HCT116 (cell line): Measurements from ENCODE around the gene MINDY1. TPM values are rescaled to one million over a fixed set of nuclear protein-coding genes. Genes with fewer than 3 reads are reported as not detected.
A peak's percentile ranks its signal among the peaks of the same experiment; 100 is the strongest.

ENCODE experiments used
- ATAC-seq: fragments of 200-7000 bp; cut with Tn5 transposase; 2 replicates; pipeline ENCODE4 v1.9.1; 2020; ENCODE audit warnings: mild to moderate bottlenecking, moderate library complexity
- BruUV-seq: library from RNA; stranded (reverse); fragments of 400-500 nt; replicated peaks from 2 replicates; lab custom pipeline; 2021; lab: Mats Ljungman, UMichigan
- CTCF ChIA-PET: fragments of 300-600 bp; sonication (Branson Sonifier 250); formaldehyde crosslinking; loops from one replicate; lab custom pipeline; 2021; ENCODE audit warnings: antibody characterized with exemption; lab: Charles Lee
- POLR2A ChIA-PET: fragments of 300-600, 350-600 bp; sonication (Branson Sonifier 250); formaldehyde crosslinking; loops from one replicate; lab custom pipeline; 2021; ENCODE audit warnings: antibody characterized with exemption; lab: Charles Lee
- RAD21 ChIA-PET, 2 experiments: fragments of 300-600 bp; sonication (Branson Sonifier 250); formaldehyde crosslinking; loops; one replicate each; lab custom pipeline; 2023; ENCODE audit warnings: low total read pairs in 2 of 2; ENCODE audit not compliant: uncharacterized antibody in 2 of 2, unreplicated experiment in 2 of 2, low non-redundant PET in 1 of 2; lab: Charles Lee
- DNase-seq: peaks from one replicate; pipeline ENCODE4 v3.0.0-alpha.2; 2010; ENCODE audit warnings: low read depth, low spot score
- H2AFZ ChIP-seq: fragments of 200-600 bp; shearing (Covaris generic), sonication (generic); 2 replicates; pipeline ENCODE4 v1.6.1; 2017; ENCODE audit warnings: low read depth, mixed run types, mixed read lengths, antibody characterized with exemption, low read length; ENCODE audit not compliant: poor library complexity, severe bottlenecking
- H3K27ac ChIP-seq: 2 replicates; pipeline ENCODE4 v1.5.1; 2012; ENCODE audit warnings: low read depth, low read length
- H3K27me3 ChIP-seq: fragments of 200-600 bp; sonication (generic); 2 replicates; pipeline ENCODE4 v1.6.1; 2016; ENCODE audit warnings: mixed run types, low read length, mixed read lengths; ENCODE audit not compliant: insufficient read depth
- H3K36me3 ChIP-seq, 2 experiments: fragments of 200-500 bp in 1 of 2; fragments of 200-600 bp in 1 of 2; sonication (Bioruptor generic) in 1 of 2; sonication (generic) in 1 of 2; 2 replicates each; pipeline versions ENCODE4 v1.5.1 to v1.6.1; 2014 to 2016; ENCODE audit warnings: low read length in 2 of 2, inconsistent platforms in 1 of 2, mixed read lengths in 1 of 2, mixed run types in 1 of 2; ENCODE audit not compliant: insufficient read depth in 2 of 2, control insufficient read depth in 1 of 2
- H3K4me1 ChIP-seq, 2 experiments: fragments of 200-600 bp in 1 of 2; sonication (generic) in 1 of 2; 2 replicates each; pipeline versions ENCODE4 v1.5.1 to v1.6.1; 2012 to 2017; ENCODE audit warnings: low read length in 2 of 2, inconsistent platforms in 1 of 2, mild to moderate bottlenecking in 1 of 2, mixed read lengths in 1 of 2, mixed run types in 1 of 2, moderate library complexity in 1 of 2; ENCODE audit not compliant: insufficient read depth in 2 of 2, control insufficient read depth in 1 of 2
- H3K4me2 ChIP-seq: fragments of 200-600 bp; sonication (generic); 2 replicates; pipeline ENCODE4 v1.6.1; 2017; ENCODE audit warnings: mixed run types, low read length, mixed read lengths
- H3K4me3 ChIP-seq, 2 experiments: fragments of 200-600 bp in 1 of 2; sonication (generic) in 1 of 2; replicated peaks in 1 of 2; 2 replicates each; pipeline ENCODE4 v1.5.1; 2011 to 2016; ENCODE audit warnings: low read length in 2 of 2, control low read depth in 1 of 2, low read depth in 1 of 2, mild to moderate bottlenecking in 1 of 2, mixed read lengths in 1 of 2, mixed run types in 1 of 2
- H3K79me2 ChIP-seq: fragments of 200-600 bp; sonication (generic); 2 replicates; pipeline ENCODE4 v1.6.1; 2017; ENCODE audit warnings: mild to moderate bottlenecking, mixed run types, low read length, moderate library complexity, mixed read lengths; ENCODE audit not compliant: insufficient read depth
- H3K9ac ChIP-seq: fragments of 200-600 bp; sonication (generic); 2 replicates; pipeline ENCODE4 v1.6.1; 2016; ENCODE audit warnings: low read length, mixed read lengths
- H3K9me2 ChIP-seq: fragments of 200-600 bp; sonication (generic), shearing (Covaris generic); 2 replicates; pipeline ENCODE4 v1.6.1; 2017; ENCODE audit warnings: mixed run types, mild to moderate bottlenecking, moderate library complexity; ENCODE audit not compliant: insufficient read depth
- H3K9me3 ChIP-seq, 2 experiments: fragments of 200-500 bp in 1 of 2; fragments of 200-600 bp in 1 of 2; sonication (Bioruptor generic) in 1 of 2; sonication (generic) in 1 of 2; 2 replicates each; pipeline ENCODE4 v1.6.1; 2014 to 2017; ENCODE audit warnings: low read length in 2 of 2, mixed read lengths in 2 of 2, inconsistent platforms in 1 of 2, low read depth in 1 of 2, mild to moderate bottlenecking in 1 of 2, mixed run types in 1 of 2, moderate library complexity in 1 of 2; ENCODE audit not compliant: control insufficient read depth in 1 of 2, insufficient read depth in 1 of 2
- H4K20me1 ChIP-seq: fragments of 200-600 bp; sonication (generic), shearing (Covaris generic); 2 replicates; pipeline ENCODE4 v1.6.1; 2017; ENCODE audit warnings: mixed run types, mild to moderate bottlenecking, moderate library complexity; ENCODE audit not compliant: insufficient read depth
- EGR1 ChIP-seq: IDR thresholded peaks from 2 replicates; pipeline ENCODE4 v1.6.1; 2012; ENCODE audit warnings: low read depth
- EZH2 ChIP-seq: fragments of 200-600 bp; sonication (generic); IDR thresholded peaks from 2 replicates; pipeline ENCODE4 v1.6.1; 2017; ENCODE audit warnings: antibody characterized with exemption, mixed run types
- EZH2phosphoT487 ChIP-seq: fragments of 200-600 bp; IDR thresholded peaks from 2 replicates; pipeline ENCODE4 v1.6.1; 2018; ENCODE audit warnings: antibody characterized with exemption, borderline replicate concordance
- POLR2A ChIP-seq: IDR thresholded peaks from 2 replicates; pipeline ENCODE4 v1.7.0; 2011; ENCODE audit warnings: borderline replicate concordance; ENCODE audit not compliant: insufficient read depth, insufficient read length; ENCODE audit errors: extremely low read depth
- RAD21 ChIP-seq: IDR thresholded peaks from 2 replicates; pipeline ENCODE4 v1.6.1; 2012; ENCODE audit warnings: low read depth, mild to moderate bottlenecking
- SRF ChIP-seq: IDR thresholded peaks from 2 replicates; pipeline ENCODE4 v1.6.1; 2012; ENCODE audit warnings: low read depth
- YY1 ChIP-seq: IDR thresholded peaks from 2 replicates; pipeline ENCODE4 v1.6.1; 2011; ENCODE audit warnings: low read length, low read depth, moderate library complexity, mild to moderate bottlenecking; ENCODE audit not compliant: insufficient replicate concordance; ENCODE audit errors: extremely low read depth
- intact Hi-C: fragments of 100-400 bp; cut with micrococcal nuclease; formaldehyde crosslinking; loops from 2 replicates; pipeline ENCODE4 v1.10.0; 2022
- total RNA-seq: library from RNA; stranded (reverse); gene quantifications from one replicate; pipeline ENCODE4 v1.2.1, GENCODE V29; 2021; ENCODE audit not compliant: unreplicated experiment
- TF ChIP-seq, protein P1 (sequence below): IDR thresholded peaks from 2 replicates; pipeline ENCODE4 v1.6.1; 2012
- TF ChIP-seq, protein P2 (sequence below): IDR thresholded peaks from 2 replicates; pipeline ENCODE4 v1.6.1; 2011; ENCODE audit warnings: mild to moderate bottlenecking, low read length, moderate library complexity; ENCODE audit not compliant: insufficient replicate concordance; ENCODE audit errors: extremely low read depth
- TF ChIP-seq, protein P3 (sequence below): IDR thresholded peaks from 2 replicates; pipeline ENCODE4 v1.6.1; 2012; ENCODE audit warnings: low read depth

The MINDY1 gene
- total RNA-seq, 1 experiment from 2014 or later, result 1.2 TPM

DNA sequence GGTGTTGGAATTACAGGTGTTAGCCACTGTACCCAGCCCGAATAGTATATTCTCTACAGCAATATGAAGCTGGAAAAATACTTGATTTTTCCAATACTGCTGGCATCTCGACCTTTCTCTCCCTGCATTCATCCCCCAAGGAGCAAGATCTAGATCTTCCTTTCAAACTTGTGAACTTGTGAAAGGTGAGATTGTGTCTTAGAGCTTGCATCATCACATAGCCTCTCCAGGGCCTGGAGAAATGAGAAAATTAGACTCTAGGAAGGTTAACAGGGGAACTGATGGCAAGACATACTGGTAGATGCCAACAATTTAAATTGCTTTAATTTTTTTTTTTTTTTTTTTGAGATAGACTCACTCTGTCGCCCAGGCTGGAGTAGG is 3.6 kb upstream of the MINDY1 start:
- no peak overlapping the region for H3K9ac ChIP-seq
- ChIA-PET CTCF (no interaction called here), POLR2A (no interaction called here), RAD21 (no interaction called here)
- H3K36me3 ChIP-seq, result no peaks in the 10 kb centered on the region
- H4K20me1 ChIP-seq, result no peaks in the 10 kb centered on the region
- H3K27me3 ChIP-seq, result no peaks in the 10 kb centered on the region
- H3K4me2 ChIP-seq, result no peak overlapping the region
- H3K4me1 ChIP-seq, result peaks cover 11 to 34% of the 10 kb centered on the region in 2 experiments; a peak in 3 of 4 replicates
- H3K27ac ChIP-seq, result no peak overlapping the region
- DNase-seq (no peak), ATAC-seq (no peak)
- H3K9me2 ChIP-seq, result no peaks in the 10 kb centered on the region
- no TSS peak for BruUV-seq
- H3K79me2 ChIP-seq, result peaks cover 16% of the 10 kb centered on the region
- H2AFZ ChIP-seq, result no peak overlapping the region
- H3K9me3 ChIP-seq, result no peaks in the 10 kb centered on the region
- TF ChIP-seq SRF, result no peak
- TF ChIP-seq POLR2A, result no peak
- no peak for TF ChIP-seq EZH2
- TF ChIP-seq, protein P1, sequence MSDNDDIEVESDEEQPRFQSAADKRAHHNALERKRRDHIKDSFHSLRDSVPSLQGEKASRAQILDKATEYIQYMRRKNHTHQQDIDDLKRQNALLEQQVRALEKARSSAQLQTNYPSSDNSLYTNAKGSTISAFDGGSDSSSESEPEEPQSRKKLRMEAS, result no peak
- TF ChIP-seq, all 23 proteins: peak for 0
- no peak overlapping the region for H3K4me3 ChIP-seq
- intact Hi-C loops, result no loop called here

DNA sequence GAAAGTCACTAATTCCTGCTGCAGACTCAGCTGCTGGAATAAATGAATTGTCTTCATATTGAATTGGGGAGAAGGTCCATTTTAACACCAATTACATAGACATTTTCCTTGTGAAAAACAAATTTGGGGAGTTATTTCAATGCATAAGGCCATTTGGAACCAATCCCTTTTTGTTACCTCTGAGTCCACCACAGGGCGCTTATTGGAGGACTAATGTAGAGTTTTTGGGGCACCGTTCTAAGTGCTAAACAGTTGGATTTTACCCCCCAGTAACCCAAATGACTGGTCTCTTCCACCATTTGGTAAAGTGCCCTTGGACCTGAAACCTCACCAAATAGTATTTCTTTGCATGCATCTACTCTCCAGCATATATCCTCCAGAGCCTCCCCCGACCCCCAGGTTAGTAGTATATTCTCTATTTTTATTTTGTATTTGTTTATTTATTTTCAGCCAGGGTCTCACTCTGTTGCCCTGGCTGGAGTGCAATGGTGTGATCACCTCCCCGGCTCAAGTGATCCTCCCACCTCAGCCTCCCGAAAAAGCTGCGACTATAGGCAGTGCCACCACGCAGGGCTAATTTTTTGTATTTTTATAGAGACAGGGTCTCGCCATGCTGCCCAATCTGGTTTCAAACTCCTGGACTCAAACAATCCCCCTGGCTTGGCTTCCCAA is 3.1 kb upstream of the MINDY1 start:
- Histone ChIP-seq H3K9me3 (no peaks in the 10 kb centered on the region), H3K9ac (peak overlapping the region; percentile 95), H3K4me1 (peaks cover 11 to 34% of the 10 kb centered on the region in 2 experiments; a peak in 3 of 4 replicates), H2AFZ (no peak overlapping the region), H3K36me3 (no peaks in the 10 kb centered on the region), H3K27ac (no peak overlapping the region), H3K9me2 (no peaks in the 10 kb centered on the region), H3K4me3 (peak overlapping the region; percentile 60 to 94; a peak in 3 of 4 replicates), H4K20me1 (no peaks in the 10 kb centered on the region), H3K27me3 (no peaks in the 10 kb centered on the region), H3K4me2 (peak overlapping the region; percentile 94), H3K79me2 (peaks cover 16% of the 10 kb centered on the region)
- ChIA-PET CTCF (no interaction called here), POLR2A (no interaction called here), RAD21 (no interaction called here)
- ATAC-seq (no peak), DNase-seq (no peak)
- BruUV-seq, result no TSS peak
- TF ChIP-seq, protein P2, sequence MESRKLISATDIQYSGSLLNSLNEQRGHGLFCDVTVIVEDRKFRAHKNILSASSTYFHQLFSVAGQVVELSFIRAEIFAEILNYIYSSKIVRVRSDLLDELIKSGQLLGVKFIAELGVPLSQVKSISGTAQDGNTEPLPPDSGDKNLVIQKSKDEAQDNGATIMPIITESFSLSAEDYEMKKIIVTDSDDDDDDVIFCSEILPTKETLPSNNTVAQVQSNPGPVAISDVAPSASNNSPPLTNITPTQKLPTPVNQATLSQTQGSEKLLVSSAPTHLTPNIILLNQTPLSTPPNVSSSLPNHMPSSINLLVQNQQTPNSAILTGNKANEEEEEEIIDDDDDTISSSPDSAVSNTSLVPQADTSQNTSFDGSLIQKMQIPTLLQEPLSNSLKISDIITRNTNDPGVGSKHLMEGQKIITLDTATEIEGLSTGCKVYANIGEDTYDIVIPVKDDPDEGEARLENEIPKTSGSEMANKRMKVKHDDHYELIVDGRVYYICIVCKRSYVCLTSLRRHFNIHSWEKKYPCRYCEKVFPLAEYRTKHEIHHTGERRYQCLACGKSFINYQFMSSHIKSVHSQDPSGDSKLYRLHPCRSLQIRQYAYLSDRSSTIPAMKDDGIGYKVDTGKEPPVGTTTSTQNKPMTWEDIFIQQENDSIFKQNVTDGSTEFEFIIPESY, result no peak
- TF ChIP-seq RAD21 (no peak), YY1 (no peak), EGR1 (no peak), EZH2phosphoT487 (no peak)
- TF ChIP-seq, protein P3, sequence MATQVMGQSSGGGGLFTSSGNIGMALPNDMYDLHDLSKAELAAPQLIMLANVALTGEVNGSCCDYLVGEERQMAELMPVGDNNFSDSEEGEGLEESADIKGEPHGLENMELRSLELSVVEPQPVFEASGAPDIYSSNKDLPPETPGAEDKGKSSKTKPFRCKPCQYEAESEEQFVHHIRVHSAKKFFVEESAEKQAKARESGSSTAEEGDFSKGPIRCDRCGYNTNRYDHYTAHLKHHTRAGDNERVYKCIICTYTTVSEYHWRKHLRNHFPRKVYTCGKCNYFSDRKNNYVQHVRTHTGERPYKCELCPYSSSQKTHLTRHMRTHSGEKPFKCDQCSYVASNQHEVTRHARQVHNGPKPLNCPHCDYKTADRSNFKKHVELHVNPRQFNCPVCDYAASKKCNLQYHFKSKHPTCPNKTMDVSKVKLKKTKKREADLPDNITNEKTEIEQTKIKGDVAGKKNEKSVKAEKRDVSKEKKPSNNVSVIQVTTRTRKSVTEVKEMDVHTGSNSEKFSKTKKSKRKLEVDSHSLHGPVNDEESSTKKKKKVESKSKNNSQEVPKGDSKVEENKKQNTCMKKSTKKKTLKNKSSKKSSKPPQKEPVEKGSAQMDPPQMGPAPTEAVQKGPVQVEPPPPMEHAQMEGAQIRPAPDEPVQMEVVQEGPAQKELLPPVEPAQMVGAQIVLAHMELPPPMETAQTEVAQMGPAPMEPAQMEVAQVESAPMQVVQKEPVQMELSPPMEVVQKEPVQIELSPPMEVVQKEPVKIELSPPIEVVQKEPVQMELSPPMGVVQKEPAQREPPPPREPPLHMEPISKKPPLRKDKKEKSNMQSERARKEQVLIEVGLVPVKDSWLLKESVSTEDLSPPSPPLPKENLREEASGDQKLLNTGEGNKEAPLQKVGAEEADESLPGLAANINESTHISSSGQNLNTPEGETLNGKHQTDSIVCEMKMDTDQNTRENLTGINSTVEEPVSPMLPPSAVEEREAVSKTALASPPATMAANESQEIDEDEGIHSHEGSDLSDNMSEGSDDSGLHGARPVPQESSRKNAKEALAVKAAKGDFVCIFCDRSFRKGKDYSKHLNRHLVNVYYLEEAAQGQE, result no peak
- intact Hi-C loops, result loop anchor here (5.0 kb wide), 1 partner anchor 448 kb away; no protein-coding TSS in a partner anchor
